Activated CD8-positive, alpha-beta memory T cell treated with anti-CD3 and anti-CD28 coated beads for 24 hours (primary cell): Measurements from ENCODE around the gene TEX19.
"Not testable (repeated sequence)": the region's sequence is repeated elsewhere in the genome, so short reads cannot be mapped to it uniquely, and the experiment has no call there.

Experiments used
- DNase-seq: peaks from one replicate; pipeline ENCODE4 v3.0.0-alpha.2; 2020

The TEX19 gene

DNA sequence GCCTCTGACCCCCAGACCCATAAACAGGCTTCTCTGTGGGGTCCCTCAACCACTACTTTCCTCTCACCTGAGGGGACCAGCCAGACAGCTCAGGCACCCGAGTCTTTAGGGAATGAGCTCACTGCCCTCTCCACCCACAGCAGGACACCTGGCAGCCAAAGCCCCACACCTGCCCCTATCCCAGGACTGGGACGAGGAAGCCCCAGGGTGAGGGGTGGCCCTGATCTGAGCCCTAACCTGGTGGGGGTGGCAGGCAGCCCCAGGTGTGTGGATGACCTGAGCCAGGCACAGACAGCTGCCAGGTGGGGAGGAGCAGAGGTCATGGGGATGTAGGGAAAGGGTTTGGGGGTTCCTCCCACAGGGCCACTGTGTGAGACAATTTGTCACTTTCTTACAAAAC, 1.7 kb upstream of the TEX19 start:
- DNase-seq: no peak

DNA sequence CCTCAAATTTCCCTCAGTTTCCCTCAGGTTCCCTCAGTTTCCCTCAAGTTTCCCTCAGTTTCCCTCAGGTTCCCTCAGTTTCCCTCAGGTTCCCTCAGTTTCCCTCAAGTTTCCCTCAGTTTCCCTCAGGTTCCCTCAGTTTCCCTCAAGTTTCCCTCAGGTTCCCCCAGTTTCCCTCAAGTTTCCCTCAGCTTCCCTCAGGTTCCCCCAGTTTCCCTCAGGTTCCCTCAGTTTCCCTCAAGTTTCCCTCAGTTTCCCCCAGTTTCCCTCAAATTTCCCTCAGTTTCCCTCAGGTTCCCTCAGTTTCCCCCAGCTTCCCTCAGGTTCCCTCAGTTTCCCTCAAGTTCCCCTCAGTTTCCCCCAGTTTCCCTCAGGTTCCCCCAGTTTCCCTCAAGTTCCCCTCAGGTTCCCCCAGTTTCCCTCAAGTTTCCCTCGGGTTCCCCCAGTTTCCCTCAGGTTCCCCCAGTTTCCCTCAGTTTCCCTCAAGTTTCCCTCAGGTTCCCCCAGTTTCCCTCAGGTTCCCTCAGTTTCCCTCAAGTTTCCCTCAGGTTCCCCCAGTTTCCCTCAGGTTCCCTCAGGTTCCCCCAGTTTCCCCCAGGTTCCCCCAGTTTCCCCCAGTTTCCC, 516 bp downstream of the TEX19 start:
- not testable (repeated sequence) for DNase-seq

DNA sequence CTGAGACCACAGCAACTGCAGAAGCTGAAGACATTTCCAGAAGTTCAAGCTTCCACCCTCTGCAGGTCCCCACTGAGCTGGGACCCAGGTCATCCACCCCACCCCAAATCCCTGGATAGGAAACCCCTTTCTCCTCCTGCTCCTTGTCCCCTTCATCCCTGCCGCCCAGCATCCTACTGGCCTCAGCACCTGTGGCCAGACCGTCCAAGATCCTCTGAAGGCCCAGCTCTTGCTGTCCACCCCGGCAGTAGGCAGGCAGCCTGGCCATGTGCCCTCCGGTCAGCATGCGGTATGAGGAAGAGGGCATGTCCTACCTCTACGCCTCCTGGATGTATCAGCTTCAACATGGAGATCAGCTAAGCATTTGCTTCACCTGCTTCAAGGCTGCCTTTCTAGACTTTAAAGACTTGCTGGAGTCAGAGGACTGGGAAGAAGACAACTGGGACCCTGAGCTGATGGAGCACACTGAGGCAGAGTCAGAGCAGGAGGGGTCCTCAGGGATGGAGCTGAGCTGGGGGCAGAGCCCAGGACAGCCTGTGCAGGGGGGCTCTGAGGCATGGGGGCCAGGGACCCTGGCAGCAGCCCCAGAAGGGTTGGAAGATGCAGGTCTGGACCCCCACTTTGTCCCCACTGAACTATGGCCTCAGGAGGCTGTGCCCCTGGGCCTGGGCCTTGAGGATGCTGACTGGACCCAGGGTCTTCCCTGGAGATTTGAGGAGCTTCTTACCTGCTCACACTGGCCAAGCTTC, 3.0 kb downstream of the TEX19 start:
- no peak for DNase-seq

DNA sequence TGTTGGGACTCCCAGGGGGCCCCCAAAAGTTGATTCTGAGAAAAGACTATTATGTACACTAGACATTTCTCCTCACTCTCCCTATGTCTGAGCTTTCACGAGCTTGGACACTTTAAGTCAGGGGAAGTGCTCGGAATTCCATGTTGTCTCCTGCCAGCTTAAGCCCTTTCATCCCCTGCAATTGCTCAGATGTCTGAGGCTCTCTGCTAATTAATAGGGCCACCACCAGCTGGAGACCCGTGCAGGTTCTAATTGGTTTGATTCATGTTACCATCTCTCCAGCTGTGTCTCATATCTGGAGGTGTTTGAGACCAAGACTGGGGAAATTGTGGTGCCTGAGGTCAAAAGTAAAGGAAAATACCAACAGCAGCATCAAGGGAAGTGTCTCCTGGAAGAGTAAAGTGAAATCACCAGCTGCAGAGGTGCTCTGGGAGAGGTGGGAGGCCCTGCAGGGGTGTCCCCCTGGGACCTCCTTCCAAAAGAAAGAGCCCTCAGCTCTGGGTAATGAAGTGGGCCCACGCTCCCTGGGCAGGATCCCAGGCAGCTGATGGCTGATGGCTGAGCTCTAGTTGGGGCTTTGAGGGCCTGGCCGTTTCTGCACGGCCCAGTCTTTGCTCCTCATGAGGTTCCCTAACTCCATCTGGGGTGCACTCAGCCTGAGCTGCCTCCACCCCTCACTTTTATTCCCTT, 6.7 kb downstream of the TEX19 start:
- no peak for DNase-seq

DNA sequence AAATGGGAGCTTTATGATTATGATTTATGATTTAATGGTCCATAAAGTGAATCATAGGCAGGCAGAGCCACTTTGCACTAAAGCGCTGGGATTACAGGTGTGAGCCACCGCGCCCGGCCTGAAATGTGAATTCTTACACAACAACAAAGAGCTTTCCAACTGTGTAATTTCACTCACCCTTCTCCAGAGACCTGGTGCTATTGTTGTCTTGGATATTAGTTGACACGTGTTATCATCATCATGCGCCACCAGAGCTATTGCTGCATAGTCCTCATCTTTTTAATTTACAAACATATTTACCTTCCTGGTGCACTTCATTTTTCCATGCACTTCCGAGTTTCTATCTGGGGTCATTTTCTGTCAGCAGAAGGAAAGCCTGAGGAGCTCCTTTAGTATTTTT, 7.7 kb downstream of the TEX19 start:
- no peak for DNase-seq

DNA sequence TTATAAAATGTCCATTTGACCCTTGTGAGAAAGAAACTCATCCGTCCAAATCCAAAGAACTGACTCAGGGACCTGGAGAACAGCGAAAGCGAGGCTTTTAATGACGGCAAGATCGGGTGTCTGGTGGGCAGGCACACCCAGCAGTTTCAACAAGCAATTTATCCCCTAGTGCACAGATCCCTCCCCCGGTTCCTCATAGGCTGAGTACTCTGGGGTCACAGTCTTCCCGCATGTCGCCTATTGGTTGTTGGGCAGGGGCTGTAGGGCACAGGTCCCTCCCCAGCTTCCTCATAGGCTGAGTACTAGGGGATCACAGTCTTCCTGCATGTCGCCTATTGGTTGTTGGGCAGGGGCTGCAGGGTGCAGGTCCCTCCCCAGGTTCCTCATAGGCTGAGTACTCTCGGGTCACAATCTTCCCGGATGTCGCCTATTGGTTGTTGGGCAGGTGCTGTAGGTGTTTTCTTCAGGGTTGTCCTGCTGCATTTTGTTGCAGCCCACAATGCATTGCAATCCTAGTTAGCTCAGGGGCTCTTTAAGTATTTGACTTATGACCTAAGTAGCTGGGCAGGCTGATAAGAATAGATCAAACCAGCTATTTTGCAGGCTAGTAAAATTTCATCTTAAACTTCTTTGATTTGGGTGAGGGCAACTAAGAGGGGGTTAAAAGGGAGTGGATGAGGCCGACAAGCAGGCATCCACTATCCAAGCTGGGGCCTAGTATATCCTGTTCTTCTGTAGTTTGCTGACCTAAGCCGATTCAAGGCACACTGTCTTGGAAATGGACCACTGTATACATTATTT, 8.9 kb downstream of the TEX19 start:
- DNase-seq: no peak

DNA sequence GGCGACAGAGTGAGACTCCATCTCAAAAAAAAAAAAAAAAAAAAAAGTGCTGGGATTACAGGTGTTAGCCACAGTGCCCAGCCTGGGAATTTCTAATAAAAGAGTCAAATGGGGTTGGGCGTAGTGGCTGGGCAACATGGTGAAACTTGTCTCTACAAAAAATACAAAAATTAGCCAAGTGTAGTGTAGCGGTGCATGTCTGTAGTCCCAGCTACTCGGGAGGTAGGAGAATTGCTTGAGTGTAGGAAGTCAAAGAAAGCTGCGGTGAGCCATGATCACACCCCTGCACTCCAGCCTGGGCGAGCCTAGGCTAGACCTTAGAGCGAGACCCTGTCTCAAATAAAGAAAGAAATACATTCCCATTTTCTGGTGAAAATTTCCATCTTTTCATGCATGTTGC, 10.2 kb downstream of the TEX19 start:
- DNase-seq: no peak

DNA sequence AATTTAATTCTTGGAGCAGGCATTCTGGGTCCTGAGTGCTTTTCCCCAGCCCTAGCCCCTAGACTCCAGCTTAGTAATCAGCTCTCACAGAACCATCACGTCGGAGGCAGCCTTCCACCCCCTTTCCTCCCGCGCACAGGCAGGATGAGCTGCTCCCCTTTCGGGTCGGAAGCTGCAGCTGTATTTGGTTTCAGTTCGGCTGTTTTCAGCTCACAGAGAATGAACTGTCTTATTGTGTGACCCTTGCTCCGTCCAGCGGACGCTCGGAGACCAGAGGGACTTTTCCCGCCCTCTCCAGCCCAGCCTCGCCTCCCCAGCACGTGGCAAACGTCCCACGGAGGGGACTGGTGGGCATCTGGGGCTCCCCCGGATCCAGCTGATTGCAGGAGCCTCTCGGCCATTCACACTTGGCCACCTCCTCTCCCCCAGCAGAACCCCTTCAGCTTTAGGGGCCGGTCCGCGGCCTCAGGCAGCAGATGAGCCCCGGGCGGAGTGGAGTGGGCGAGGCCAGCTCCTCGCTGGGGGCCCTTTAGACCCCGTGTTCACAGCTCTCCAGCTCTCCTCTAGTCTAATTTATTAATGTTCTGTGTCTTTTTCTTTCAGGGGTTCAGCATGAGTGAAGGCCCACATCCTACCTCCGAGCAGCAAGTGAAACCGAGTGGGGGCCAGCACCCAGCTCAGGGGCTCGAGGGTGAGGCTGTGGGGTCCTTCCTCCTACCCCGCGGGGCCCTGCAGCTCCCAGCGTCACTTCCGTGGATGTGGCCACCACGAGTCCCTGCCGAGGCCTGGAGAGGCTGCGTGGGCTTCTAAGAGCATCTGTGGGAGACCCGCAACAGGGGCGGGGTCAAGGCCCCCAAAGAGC, 11.7 kb downstream of the TEX19 start:
- DNase-seq: no peak

DNA sequence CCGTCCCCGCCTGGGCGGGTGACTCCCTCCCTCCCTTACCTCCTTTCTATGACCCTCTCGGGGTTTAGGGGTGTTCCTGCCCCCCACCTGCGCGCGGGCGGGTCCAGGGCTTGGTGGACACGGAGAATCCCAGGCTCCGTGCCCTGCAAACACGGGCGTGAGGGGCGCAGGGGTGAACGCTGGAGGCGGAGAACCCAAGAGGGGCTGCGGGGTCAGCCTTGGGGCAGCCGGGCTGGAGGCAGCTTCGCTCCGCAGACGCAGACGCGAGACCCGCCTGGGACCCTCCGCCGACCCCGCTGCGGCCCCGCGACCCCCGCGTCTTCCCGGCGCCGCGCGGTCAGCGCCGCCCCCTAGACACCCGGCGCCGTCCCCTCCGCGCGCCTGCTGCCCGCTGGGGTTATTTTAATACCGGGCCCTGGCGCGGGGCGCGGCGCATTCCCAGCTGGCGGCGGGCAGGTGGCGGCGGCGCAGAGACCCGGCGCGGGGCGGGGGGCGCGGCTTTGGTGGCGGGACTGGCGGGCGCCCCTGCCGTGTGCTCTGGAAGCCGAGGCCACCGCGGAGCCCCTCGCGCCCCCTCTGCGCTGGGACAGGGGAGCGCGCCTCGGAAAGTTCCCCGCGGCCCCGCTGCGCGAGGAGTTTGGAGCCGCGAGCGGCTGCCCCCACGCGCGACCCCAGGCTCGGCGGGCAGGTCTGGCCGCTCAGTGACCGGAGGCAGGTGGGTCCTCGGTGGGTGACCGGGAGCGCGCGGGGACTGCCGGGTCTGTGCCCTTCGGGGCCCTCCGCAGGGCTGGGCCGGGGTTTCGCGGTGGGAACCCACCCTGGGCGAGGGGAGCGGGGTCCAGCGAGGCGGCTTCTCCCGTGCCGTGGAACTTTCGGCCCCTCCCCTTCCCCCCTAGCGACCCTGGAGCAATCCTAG, 12.5 kb downstream of the TEX19 start, which contains the start of gene UTS2R:
TSS of gene UTS2R (plus strand) at position 433 of the 916 bp plus-strand sequence. CDS start 2,560 bp downstream, outside the sequence.
- DNase-seq: no peak

DNA sequence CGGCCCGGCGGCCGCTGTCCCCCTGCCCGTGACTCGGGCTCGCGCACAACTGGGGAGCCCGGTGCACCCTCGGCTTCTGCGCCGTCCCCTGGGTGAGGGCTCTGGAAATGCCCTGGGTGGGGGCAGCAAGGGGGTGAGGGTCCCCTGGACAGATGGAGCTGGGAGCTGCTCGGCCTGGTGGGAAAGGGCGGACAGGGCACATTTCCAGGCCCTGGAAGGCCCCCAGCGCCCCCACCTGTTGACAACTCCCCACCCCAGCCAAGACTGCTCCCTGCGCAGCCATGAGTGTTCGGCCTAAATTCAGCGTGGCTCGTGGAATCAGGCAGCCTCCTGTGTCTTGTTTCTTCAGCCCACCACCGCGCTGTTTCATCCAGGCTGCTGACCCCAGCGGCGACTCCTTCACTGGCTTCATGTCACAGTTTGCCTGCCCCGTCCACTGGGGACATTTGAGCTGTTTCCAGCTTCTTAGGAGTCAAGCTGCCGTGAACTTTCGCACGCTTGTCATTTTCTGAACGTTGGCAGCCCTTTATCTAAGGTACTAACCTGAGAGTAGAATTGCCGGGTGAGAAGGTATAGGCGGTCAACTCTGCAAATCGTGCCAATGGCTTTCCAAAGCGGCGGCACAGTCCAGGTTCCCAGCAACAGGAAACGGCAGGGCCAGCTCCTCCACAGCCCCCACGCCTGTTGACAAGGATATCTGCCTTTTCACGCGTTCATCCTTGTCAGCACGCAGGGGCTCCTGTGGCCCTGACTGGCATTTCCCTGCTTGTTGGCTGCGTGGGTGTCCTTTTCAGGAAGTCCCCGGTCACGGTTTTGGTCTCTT, 13.4 kb downstream of the TEX19 start:
- DNase-seq: no peak

DNA sequence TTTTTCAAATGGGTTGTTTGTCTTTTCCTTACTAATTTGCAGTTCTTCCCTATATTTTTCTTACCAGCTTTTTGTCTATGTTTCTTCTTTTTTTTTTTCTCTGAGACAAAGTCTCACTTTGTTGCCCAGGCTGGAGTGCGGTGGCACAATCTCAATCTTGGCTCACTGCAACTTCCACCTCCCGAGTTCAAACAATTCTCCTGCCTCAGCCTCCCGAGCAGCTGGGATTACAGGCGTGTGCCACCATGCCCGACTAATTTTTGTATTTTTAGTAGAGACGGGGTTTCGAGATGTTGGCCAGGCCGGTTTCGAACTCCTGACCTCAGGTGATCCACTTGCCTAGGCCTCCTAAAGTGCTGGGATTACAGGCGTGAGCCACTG, 14.0 kb downstream of the TEX19 start:
- not testable (repeated sequence) for DNase-seq

DNA sequence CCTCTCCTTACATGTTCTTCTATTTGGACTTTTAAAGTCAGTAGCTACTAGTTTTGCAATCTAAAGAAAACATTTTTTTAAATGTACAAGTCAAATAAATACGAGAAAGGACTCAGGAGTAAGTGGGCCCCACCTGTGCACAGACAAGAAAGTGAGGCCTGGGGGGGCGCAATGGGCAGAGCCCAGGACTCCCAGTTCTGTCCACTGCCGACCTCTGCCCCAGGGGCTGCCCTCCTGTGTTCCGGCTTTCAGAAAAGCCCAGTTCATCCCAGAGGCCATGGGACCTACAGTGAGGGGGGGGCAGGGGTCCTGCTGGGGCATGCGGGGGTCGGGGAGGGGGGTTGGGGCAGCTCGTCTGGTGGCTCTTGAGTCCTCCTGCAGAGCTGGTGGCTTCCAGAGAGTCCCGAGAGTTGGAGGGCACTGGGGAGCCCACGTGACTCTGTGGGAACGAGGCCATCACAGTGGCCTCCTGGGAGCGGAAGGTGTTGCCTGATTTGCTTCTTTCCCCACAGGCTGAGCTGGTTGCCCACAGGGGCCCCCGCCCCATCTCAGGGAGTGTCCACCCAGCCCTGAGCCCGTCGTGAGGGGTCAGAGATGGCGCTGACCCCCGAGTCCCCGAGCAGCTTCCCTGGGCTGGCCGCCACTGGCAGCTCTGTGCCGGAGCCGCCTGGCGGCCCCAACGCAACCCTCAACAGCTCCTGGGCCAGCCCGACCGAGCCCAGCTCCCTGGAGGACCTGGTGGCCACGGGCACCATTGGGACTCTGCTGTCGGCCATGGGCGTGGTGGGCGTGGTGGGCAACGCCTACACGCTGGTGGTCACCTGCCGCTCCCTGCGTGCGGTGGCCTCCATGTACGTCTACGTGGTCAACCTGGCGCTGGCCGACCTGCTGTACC, 14.9 kb downstream of the TEX19 start:
- DNase-seq: no peak

DNA sequence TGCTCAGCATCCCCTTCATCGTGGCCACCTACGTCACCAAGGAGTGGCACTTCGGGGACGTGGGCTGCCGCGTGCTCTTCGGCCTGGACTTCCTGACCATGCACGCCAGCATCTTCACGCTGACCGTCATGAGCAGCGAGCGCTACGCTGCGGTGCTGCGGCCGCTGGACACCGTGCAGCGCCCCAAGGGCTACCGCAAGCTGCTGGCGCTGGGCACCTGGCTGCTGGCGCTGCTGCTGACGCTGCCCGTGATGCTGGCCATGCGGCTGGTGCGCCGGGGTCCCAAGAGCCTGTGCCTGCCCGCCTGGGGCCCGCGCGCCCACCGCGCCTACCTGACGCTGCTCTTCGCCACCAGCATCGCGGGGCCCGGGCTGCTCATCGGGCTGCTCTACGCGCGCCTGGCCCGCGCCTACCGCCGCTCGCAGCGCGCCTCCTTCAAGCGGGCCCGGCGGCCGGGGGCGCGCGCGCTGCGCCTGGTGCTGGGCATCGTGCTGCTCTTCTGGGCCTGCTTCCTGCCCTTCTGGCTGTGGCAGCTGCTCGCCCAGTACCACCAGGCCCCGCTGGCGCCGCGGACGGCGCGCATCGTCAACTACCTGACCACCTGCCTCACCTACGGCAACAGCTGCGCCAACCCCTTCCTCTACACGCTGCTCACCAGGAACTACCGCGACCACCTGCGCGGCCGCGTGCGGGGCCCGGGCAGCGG, 15.7 kb downstream of the TEX19 start:
- no peak for DNase-seq

DNA sequence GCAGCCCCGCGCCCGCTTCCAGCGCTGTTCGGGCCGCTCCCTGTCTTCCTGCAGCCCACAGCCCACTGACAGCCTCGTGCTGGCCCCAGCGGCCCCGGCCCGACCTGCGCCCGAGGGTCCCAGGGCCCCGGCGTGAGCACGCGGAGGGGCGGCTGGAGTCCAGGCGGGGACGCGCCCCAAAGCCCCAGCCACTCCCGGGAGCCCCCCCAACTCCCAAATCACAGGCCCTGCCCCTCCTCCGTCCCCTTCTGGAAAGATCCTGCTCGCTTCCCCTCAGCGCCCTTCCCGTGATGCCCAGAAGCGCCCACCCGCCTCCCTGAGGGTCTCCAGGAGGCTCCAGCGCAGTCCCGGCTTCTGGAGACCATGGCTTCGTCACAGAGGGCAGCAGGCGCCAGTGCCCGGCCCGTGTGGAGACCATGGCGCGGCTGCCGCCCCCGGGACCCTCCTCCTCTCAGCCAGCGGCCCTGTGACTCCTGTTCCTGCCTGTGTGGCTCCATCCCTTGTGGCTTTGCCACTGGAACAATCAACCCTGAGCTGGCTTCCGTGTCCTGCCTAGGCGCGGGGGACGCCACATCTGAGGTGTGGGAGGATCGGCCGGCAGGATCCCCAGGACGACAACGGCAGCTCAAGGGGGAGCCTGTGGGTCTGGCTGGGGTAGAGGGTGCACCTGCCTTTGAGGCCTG, 16.5 kb downstream of the TEX19 start:
- no peak for DNase-seq

DNA sequence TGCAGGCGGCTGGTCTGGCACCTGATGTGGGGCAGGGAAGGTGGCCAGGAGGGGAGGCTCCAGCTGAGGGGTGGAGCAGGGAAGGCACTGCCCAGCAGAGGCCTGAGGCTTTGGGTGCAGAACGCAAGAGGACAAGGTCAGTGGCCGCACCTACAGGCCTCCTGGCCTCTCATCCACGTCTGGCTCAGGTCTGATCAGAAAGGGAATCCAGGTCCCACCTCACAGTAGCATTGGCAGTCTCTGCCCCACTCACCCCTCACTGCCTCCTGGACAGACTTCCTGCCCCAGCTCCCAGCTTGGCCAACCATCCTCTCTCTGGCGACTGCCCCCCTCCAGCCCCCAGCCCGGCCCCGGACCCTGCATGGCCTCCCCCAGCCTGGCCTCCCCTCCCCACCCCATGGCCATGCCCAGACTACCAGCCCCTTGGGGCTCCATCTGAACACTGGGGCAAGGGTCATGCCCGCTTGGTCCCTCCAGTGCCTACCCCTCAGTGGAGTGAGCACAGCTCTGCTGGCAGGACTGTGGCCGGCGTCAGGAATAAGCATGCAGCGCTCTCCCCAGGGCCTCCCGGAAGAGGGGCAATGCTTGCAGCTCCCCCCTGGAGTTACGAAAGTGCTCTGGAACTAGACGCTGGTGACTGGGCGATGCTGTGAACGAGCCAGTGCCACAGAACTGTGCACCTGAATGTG, 17.1 kb downstream of the TEX19 start:
- DNase-seq: no peak

DNA sequence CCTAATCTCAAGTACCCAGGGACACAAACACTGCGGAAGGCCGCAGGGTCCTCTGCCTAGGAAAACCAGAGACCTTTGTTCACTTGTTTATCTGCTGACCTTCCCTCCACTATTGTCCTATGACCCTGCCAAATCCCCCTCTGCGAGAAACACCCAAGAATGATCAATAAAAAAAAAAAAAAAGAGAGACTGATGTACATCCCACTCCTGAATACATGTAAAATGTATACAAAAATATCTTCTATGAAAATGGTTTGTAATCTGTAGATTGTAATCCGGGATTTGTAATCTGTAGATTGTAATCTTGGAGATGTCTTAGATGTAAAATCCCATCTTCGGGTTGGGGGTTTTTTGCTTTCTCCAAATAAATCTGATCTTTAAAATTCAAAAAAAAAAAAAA, 18.2 kb downstream of the TEX19 start:
- DNase-seq: not testable (repeated sequence)
